K562 (cell line): ENCODE data around the gene PDE2A. TPM values are rescaled to one million over a fixed set of nuclear protein-coding genes. Genes with fewer than 3 reads are reported as not detected.

Experiments used
- ATAC-seq: fragments of 200-7000 bp; cut with Tn5 transposase; 3 replicates; pipeline ENCODE4 v1.9.1; 2020; ENCODE audit warnings: moderate library complexity
- BruUV-seq: library from RNA; stranded (reverse); fragments of 400-500 nt; replicated peaks from 2 replicates; lab custom pipeline; 2021; lab: Mats Ljungman, UMichigan
- CTCF ChIA-PET: fragments of 300-600 bp; formaldehyde crosslinking; extraction: SDS; loops from one replicate; lab custom pipeline; 2021; ENCODE audit warnings: low intra/inter-chr PET ratio; lab: Yijun Ruan, JAX
- POLR2A ChIA-PET: fragments of 300-600, 350-650 bp; sonication (Branson Sonifier 250); formaldehyde crosslinking; extraction: SDS; loops from one replicate; lab custom pipeline; 2021; ENCODE audit warnings: antibody characterized with exemption, inconsistent platforms; lab: Yijun Ruan, JAX
- DNase-seq, 4 experiments: peaks; one replicate each; pipeline versions ENCODE4 v3.0.0 to v3.0.0-alpha.2; 2011 to 2018; ENCODE audit warnings: low spot score in 3 of 4, mixed read lengths in 3 of 4; ENCODE audit errors: extremely low read depth in 1 of 4
- FAIRE-seq: peaks from 2 replicates; lab custom pipeline; 2011; peaks lifted over from hg19 to GRCh38; lab: Jason Lieb, UNC
- H2AFZ ChIP-seq: 2 replicates; pipeline ENCODE4 v1.6.0; 2011; ENCODE audit warnings: low read depth, low read length, control low read depth, inconsistent platforms
- H3K27ac ChIP-seq: fragments of 200-600 bp; 3 replicates; pipeline ENCODE4 v1.8.0; 2011; ENCODE audit warnings: low read depth, mild to moderate bottlenecking, control low read depth, inconsistent platforms, low read length, moderate library complexity, mixed read lengths; ENCODE audit errors: extremely low read depth
- H3K27me3 ChIP-seq, 2 experiments: fragments of 300-600 bp in 1 of 2; 2 replicates in 1 of 2; 3 replicates in 1 of 2; pipeline versions ENCODE4 v1.6.0 to v1.8.0; 2011; ENCODE audit warnings: inconsistent platforms in 2 of 2, low read length in 2 of 2, mild to moderate bottlenecking in 1 of 2, mixed read lengths in 1 of 2, moderate library complexity in 1 of 2; ENCODE audit not compliant: control insufficient read depth in 2 of 2, insufficient read depth in 2 of 2
- H3K36me3 ChIP-seq: fragments of 300-600 bp; 3 replicates; pipeline ENCODE4 v1.8.0; 2011; ENCODE audit warnings: mild to moderate bottlenecking, low read length, inconsistent platforms; ENCODE audit not compliant: control insufficient read depth, insufficient read depth
- H3K4me1 ChIP-seq, 2 experiments: fragments of 200-600 bp in 1 of 2; replicated peaks in 1 of 2; 2 replicates in 1 of 2; 3 replicates in 1 of 2; pipeline versions ENCODE4 v1.5.1 to v1.8.0; 2011; ENCODE audit warnings: inconsistent platforms in 2 of 2, low read length in 2 of 2, mild to moderate bottlenecking in 1 of 2, mixed read lengths in 1 of 2, moderate library complexity in 1 of 2; ENCODE audit not compliant: control insufficient read depth in 2 of 2, insufficient read depth in 2 of 2
- H3K4me2 ChIP-seq: 2 replicates; pipeline ENCODE4 v1.6.1; 2011; ENCODE audit warnings: low read length, control low read depth, inconsistent platforms, mixed read lengths; ENCODE audit not compliant: insufficient read depth
- H3K4me3 ChIP-seq: fragments of 200-600 bp; sonication (generic), shearing (Covaris generic); 2 replicates; pipeline ENCODE4 v1.5.1; 2016; ENCODE audit warnings: control low read depth, inconsistent platforms
- H3K79me2 ChIP-seq: fragments of 200-600 bp; 3 replicates; pipeline ENCODE4 v1.8.0; 2011; ENCODE audit warnings: low read length, inconsistent platforms; ENCODE audit not compliant: control insufficient read depth, insufficient read depth
- H3K9ac ChIP-seq, 2 experiments: 2 replicates each; pipeline versions ENCODE4 v1.6.0 to v1.6.1; 2011; ENCODE audit warnings: low read depth in 2 of 2, low read length in 2 of 2, control low read depth in 1 of 2, inconsistent platforms in 1 of 2, mild to moderate bottlenecking in 1 of 2, mixed read lengths in 1 of 2; ENCODE audit not compliant: insufficient read depth in 1 of 2
- H3K9me1 ChIP-seq: one replicate; pipeline ENCODE4 v1.6.0; 2011; ENCODE audit warnings: inconsistent platforms, mild to moderate bottlenecking, low read length, moderate library complexity; ENCODE audit not compliant: control insufficient read depth, insufficient read depth
- H3K9me3 ChIP-seq: replicated peaks from 2 replicates; pipeline ENCODE4 v1.5.1; 2011; ENCODE audit warnings: low read depth, low read length, inconsistent platforms; ENCODE audit not compliant: control insufficient read depth, insufficient read depth
- H4K20me1 ChIP-seq: replicated peaks from 2 replicates; pipeline ENCODE4 v1.6.1; 2011; ENCODE audit warnings: low read length, inconsistent platforms, mixed read lengths; ENCODE audit not compliant: control insufficient read depth, insufficient read depth
- E2F4 ChIP-seq: sonication (generic); formaldehyde crosslinking; IDR thresholded peaks from 2 replicates; pipeline ENCODE4 v1.8.0; 2022; ENCODE audit warnings: mild to moderate bottlenecking, low read depth, missing genetic modification reagents
- ETS2 ChIP-seq: IDR thresholded peaks from 2 replicates; pipeline ENCODE4 v1.6.1; 2016; ENCODE audit warnings: borderline replicate concordance, missing genetic modification characterization, mild to moderate bottlenecking, moderate library complexity, missing compliant biosample characterization; ENCODE audit not compliant: poor library complexity, severe bottlenecking
- GABPB2 ChIP-seq: fragments of 250-450 bp; sonication (Bioruptor Pico); conservative IDR thresholded peaks from 2 replicates; pipeline ENCODE4 v1.5.1; 2021; ENCODE audit warnings: mild to moderate bottlenecking
- GTF2B ChIP-seq: IDR thresholded peaks from 2 replicates; pipeline ENCODE4 v1.6.1; 2011; ENCODE audit not compliant: insufficient read length; ENCODE audit errors: extremely low read depth
- HCFC1 ChIP-seq: IDR thresholded peaks from 2 replicates; pipeline ENCODE4 v1.6.1; 2012; ENCODE audit warnings: low read depth, low read length, improper control_type of control experiment
- HSF4 ChIP-seq: fragments of 250-450 bp; sonication (Bioruptor Pico); IDR thresholded peaks from 2 replicates; pipeline ENCODE4 v2.1.2; 2022; ENCODE audit warnings: mild to moderate bottlenecking, moderate library complexity, borderline replicate concordance
- KLF10 ChIP-seq: fragments of 250-450 bp; sonication (Bioruptor Pico); IDR thresholded peaks from 2 replicates; pipeline ENCODE4 v1.6.1; 2021; ENCODE audit warnings: matching md5 sums
- MCM5 ChIP-seq: fragments of 450-650 bp; IDR thresholded peaks from 2 replicates; pipeline ENCODE4 v1.6.1; 2016; ENCODE audit warnings: low read depth
- MEF2A ChIP-seq: IDR thresholded peaks from 2 replicates; pipeline ENCODE4 v1.6.1; 2011; ENCODE audit warnings: low read depth, mild to moderate bottlenecking, low read length, moderate library complexity; ENCODE audit not compliant: control insufficient read depth
- NFIX ChIP-seq: fragments of 250-450 bp; sonication (Bioruptor Pico); IDR thresholded peaks from 2 replicates; pipeline ENCODE4 v1.4.0; 2020; ENCODE audit warnings: low read depth, mild to moderate bottlenecking, moderate library complexity
- NR2C1 ChIP-seq, 2 experiments: fragments of 450-650 bp; IDR thresholded peaks; 2 replicates each; pipeline ENCODE4 v1.6.1; 2017; ENCODE audit warnings: mild to moderate bottlenecking in 2 of 2, antibody characterized with exemption in 1 of 2, inconsistent platforms in 1 of 2, missing compliant biosample characterization in 1 of 2, missing genetic modification characterization in 1 of 2
- POLR3G ChIP-seq: IDR thresholded peaks from 2 replicates; pipeline ENCODE4 v1.6.1; 2011; ENCODE audit not compliant: insufficient read length, insufficient replicate concordance; ENCODE audit errors: extremely low read depth
- PURB ChIP-seq: sonication (generic); formaldehyde crosslinking; IDR thresholded peaks from 2 replicates; pipeline ENCODE4 v1.9.0; 2021; ENCODE audit warnings: low read depth, mild to moderate bottlenecking, missing genetic modification reagents
- SAFB2 ChIP-seq: fragments of 200-400 bp; formaldehyde crosslinking; IDR thresholded peaks from 2 replicates; pipeline ENCODE4 v1.6.1; 2018; ENCODE audit warnings: borderline replicate concordance, low read length, low read depth, moderate library complexity; ENCODE audit not compliant: severe bottlenecking
- SREBF2 ChIP-seq: sonication (generic); formaldehyde crosslinking; IDR thresholded peaks from 2 replicates; pipeline ENCODE4 v1.4.0; 2020; ENCODE audit warnings: mild to moderate bottlenecking, missing genetic modification reagents
- TAF15 ChIP-seq: fragments of 200-400 bp; formaldehyde crosslinking; IDR thresholded peaks from 2 replicates; pipeline ENCODE4 v1.6.1; 2017; ENCODE audit warnings: mild to moderate bottlenecking, low read depth, low read length, moderate library complexity
- TAL1 ChIP-seq: fragments of 450-650 bp; IDR thresholded peaks from 2 replicates; pipeline ENCODE4 v1.6.1; 2016; ENCODE audit warnings: mild to moderate bottlenecking
- ZNF695 ChIP-seq: fragments of 450-650 bp; formaldehyde crosslinking; IDR thresholded peaks from 2 replicates; pipeline ENCODE4 v1.4.0; 2020; ENCODE audit warnings: mild to moderate bottlenecking, moderate library complexity
- ZNF696 ChIP-seq: fragments of 250-450 bp; sonication (Bioruptor Pico); conservative IDR thresholded peaks from 2 replicates; pipeline ENCODE4 v1.4.0; 2020; ENCODE audit warnings: mild to moderate bottlenecking, moderate library complexity
- WGBS: fragments of 100-300 bp; shearing (Covaris generic); methylation state at CpG from one replicate; pipeline ENCODE4 v1.1.6; 2016; ENCODE audit warnings: low coverage, mixed read lengths; ENCODE audit not compliant: insufficient coverage; ENCODE audit errors: missing lambda C conversion rate; 5-methylcytosine and 5-hydroxymethylcytosine counted together
- in situ Hi-C: fragments of 300-500 bp; cut with MboI; formaldehyde crosslinking; loops from 4 replicates; pipeline ENCODE4 v1.15.0; 2018; ENCODE audit warnings: inconsistent platforms, mixed read lengths
- intact Hi-C: fragments of 100-400 bp; cut with micrococcal nuclease; formaldehyde crosslinking; loops from 2 replicates; pipeline ENCODE4 v1.14.2; 2022
- polyA plus RNA-seq, 8 experiments: library from polyadenylated mRNA; depleted of rRNA in 4 of 8; stranded (reverse) in 5 of 8; unstranded in 3 of 8; fragments of >200 nt; fragmentation: Nextera tagmentation in 2 of 8; fragmentation: Illumina TruSeq in 1 of 8; extraction: Ambion mirVana in 2 of 8; extraction: Trizol in 1 of 8; gene quantifications; 2 replicates each; pipeline versions ENCODE4 v1.2.1 to v1.2.3, GENCODE V29; 2011 to 2014; ENCODE audit warnings: inconsistent platforms in 1 of 8, missing spikeins in 1 of 8
- total RNA-seq, 7 experiments: library from RNA; depleted of rRNA in 6 of 7; stranded (reverse); fragments of >200 nt in 6 of 7; fragmentation: Illumina TruSeq in 2 of 7; extraction: Trizol in 2 of 7; gene quantifications; 2 replicates each; pipeline versions ENCODE4 v1.2.1 to v1.2.3, GENCODE V29; 2011 to 2021; ENCODE audit warnings: low replicate concordance in 1 of 7

The PDE2A gene
- total and polyA plus RNA-seq, 9 of the 15 experiments (the other 6 are each of a cell fraction or from before 2014, with no cell fraction given) = 0.07 to 15.2 (median 1.6) TPM; not detected in 1

- no peak for DNase-seq
- peaks cover 1 to 18% of the 10 kb centered on the region in 2 experiments for H3K4me1 ChIP-seq
- TF ChIP-seq TAL1 (no peak), POLR3G (no peak), SREBF2 (no peak), GABPB2 (CRISPR knock-in tag) (no peak), GTF2B (no peak), HCFC1 (no peak), TAF15 (no peak), HSF4 (CRISPR knock-in tag) (no peak), E2F4 (no peak), ETS2 (tag) (no peak), MCM5 (no peak), ZNF695 (CRISPR knock-in tag) (no peak), ZNF696 (CRISPR knock-in tag) (no peak), PURB (CRISPR knock-in tag) (no peak), NFIX (CRISPR knock-in tag) (no peak), SAFB2 (no peak), KLF10 (CRISPR knock-in tag) (no peak), MEF2A (no peak), NR2C1 (IDR thresholded peaks at IDR 0.05) (no peak), NR2C1 (tag; IDR thresholded peaks at IDR 0.05) (no peak)
- ChIA-PET CTCF (no interaction called here), POLR2A (interaction anchor here (0.7 to 1.7 kb wide), 3 partner anchors 13 to 47 kb away, joined by 3 read pairs; no protein-coding TSS in a partner anchor)
- no peaks in the 10 kb centered on the region for H3K79me2 ChIP-seq
- H3K4me2 ChIP-seq = no peak overlapping the region
- no peaks in the 10 kb centered on the region for H3K36me3 ChIP-seq
- H3K27me3 ChIP-seq = peaks cover 32 to 69% of the 10 kb centered on the region in 2 experiments
- H4K20me1 ChIP-seq = peaks cover 6% of the 10 kb centered on the region; the same call in 1 of the 2 replicates
- no peak for FAIRE-seq
- in situ Hi-C loops = no loop called here
- no peak overlapping the region for H2AFZ ChIP-seq
- H3K4me3 ChIP-seq = no peak overlapping the region
- 8% methylated on average over 8 of the region's 8 CpGs for WGBS
- H3K27ac ChIP-seq = no peak overlapping the region
- intact Hi-C loops = no loop called here
- no peaks in the 10 kb centered on the region for H3K9me3 ChIP-seq
- no peak overlapping the region for H3K9ac ChIP-seq
- no TSS peak for BruUV-seq
- no peak for ATAC-seq
- no peaks in the 10 kb centered on the region for H3K9me1 ChIP-seq
These were observed 36.3 kb downstream of the PDE2A start for GRCh38 chr11:72637926-72638325.
